ENCODE results near the gene SORCS3. TPM values are rescaled to one million over a fixed set of nuclear protein-coding genes. Genes with fewer than 3 reads are reported as not detected.

SORCS3 gene
- total and polyA plus RNA-seq, 4 donors = 3.7 to 15.7 (median 14.8) TPM

DNA sequence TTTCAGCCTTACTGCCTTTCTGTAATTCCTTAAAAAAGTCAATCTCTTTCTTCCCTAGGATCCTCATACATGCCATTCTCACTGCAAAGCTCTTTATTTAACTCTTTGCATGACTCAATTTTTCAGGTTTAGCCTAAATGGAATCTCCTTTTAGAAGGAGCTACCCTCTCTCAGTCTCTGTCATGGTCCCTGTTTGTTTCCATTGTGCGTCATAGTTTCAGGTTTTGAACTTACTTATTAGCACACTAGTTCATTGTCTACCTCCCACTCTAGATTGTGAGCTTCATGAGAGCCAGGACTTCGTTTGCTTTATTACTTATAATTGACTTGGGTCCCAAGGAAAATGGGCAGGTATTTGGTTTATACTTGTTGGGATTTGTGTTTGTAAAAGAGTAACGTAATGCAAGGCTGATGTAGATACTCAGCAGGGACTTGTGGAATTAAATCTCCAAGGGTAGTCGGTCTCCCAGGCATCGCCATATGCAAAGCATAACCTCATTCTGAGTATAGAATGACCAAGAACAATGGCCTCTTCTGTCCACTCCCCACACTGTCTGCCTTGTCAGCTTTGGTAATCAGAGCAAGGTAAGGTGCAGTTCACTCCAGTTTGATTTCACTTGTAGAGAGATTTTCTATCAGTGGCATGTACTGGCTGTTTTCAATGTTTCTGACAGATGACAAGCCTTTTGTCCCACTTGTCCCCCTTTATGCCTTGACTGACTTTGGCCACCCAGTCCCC is 252.0 kb downstream of the SORCS3 start:
- Histone ChIP-seq H3K27ac (ENCODE audit: low read depth, low read length) (no peak overlapping the region), H3K9me3 (ENCODE audit: control insufficient read depth, insufficient read depth, low read length) (no peaks in the 10 kb centered on the region), H3K36me3 (ENCODE audit: control insufficient read depth, insufficient read depth, low read length) (no peaks in the 10 kb centered on the region), H3K4me3 (ENCODE audit: low read depth, low read length) (no peak overlapping the region), H3K27me3 (ENCODE audit: control insufficient read depth, insufficient read depth, low read length) (no peaks in the 10 kb centered on the region), H3K4me1 (ENCODE audit: control insufficient read depth, insufficient read depth, low read length) (peaks cover 9% of the 10 kb centered on the region)
- WGBS (ENCODE audit: insufficient coverage) = 50% methylated on average over 3 of the region's 5 CpGs
- DNase-seq (ENCODE audit: low read depth in 4 of 6, low spot score in 6 of 6) = no peak

DNA sequence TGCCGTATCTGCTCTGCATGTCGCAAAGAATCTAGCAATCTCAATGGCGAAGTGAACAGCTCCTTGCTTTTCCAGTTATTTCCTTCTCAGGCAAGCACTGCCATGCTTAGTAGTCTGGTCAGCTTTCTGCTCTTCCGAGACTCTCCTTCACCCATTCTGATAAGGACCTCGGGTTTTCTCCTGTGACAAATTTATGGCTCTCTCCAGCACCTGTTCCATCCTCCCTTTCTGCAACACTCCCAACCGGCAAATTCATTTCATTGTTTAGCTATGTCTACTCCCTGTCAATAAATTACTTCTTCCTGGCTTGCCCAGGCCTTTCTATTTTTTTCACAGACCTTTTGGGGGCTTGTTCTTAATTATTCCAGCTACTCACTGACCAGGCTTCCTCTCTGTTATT is 252.6 kb downstream of the SORCS3 start:
- H3K27ac ChIP-seq (ENCODE audit: low read depth, low read length) = no peak overlapping the region
- H3K36me3 ChIP-seq (ENCODE audit: control insufficient read depth, insufficient read depth, low read length) = no peaks in the 10 kb centered on the region
- 31% methylated on average over 6 of the region's 6 CpGs for WGBS (ENCODE audit: insufficient coverage)
- peaks cover 9% of the 10 kb centered on the region for H3K4me1 ChIP-seq (ENCODE audit: control insufficient read depth, insufficient read depth, low read length)
- H3K9me3 ChIP-seq (ENCODE audit: control insufficient read depth, insufficient read depth, low read length) = no peaks in the 10 kb centered on the region
- DNase-seq (ENCODE audit: low read depth in 4 of 6, low spot score in 6 of 6) = peak in 1 of 6 donors; percentile 57
- H3K4me3 ChIP-seq (ENCODE audit: low read depth, low read length) = no peak overlapping the region
- no peaks in the 10 kb centered on the region for H3K27me3 ChIP-seq (ENCODE audit: control insufficient read depth, insufficient read depth, low read length)

DNA sequence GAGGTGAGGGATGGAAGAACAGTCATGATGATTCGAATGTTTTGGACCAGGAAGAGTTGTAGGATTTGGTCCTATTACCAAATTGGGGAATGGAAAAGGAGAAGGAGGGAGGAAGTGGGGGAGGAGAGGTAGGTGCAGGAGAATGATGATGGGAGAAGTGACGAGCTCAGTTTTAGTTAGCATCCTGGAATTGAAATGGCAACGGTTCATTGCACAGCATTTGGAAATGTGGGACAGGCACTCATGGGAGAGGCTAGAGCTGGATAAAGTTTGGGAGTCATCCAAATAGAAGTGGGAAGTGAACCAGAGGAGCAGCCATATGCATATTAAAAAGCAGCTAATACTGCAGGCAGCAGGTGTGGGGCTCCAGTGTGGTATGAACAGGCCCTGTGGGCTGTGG is 253.6 kb downstream of the SORCS3 start:
- Histone ChIP-seq H3K27ac (ENCODE audit: low read depth, low read length) (no peak overlapping the region), H3K27me3 (ENCODE audit: control insufficient read depth, insufficient read depth, low read length) (no peaks in the 10 kb centered on the region), H3K4me1 (ENCODE audit: control insufficient read depth, insufficient read depth, low read length) (peaks cover 9% of the 10 kb centered on the region), H3K36me3 (ENCODE audit: control insufficient read depth, insufficient read depth, low read length) (no peaks in the 10 kb centered on the region), H3K4me3 (ENCODE audit: low read depth, low read length) (no peak overlapping the region), H3K9me3 (ENCODE audit: control insufficient read depth, insufficient read depth, low read length) (no peaks in the 10 kb centered on the region)
- WGBS (ENCODE audit: insufficient coverage) = 76% methylated on average over 3 of the region's 3 CpGs
- peak in 2 of 6 donors; percentile 32 to 73 for DNase-seq (ENCODE audit: low read depth in 4 of 6, low spot score in 6 of 6)

DNA sequence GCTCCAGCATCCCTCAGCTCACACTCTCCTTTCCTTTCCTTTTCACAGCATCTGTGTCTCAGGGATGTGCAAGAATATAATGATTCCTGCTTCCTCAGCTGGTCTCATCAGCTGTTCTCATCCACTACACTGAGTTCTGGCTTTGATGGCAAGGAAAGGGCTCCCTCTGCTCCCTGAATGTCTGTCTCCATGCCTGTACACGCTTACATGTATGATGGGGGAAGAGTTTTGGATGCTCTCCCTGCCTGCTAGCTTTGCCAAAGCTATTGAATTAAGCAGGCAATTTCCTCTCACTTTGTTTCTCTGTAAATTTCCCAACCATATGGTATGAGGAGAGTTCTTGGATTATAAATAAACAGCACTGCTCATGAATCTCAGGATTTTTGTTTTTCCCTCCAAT is 254.5 kb downstream of the SORCS3 start:
- no peak overlapping the region for H3K27ac ChIP-seq (ENCODE audit: low read depth, low read length)
- no peak overlapping the region for H3K4me3 ChIP-seq (ENCODE audit: low read depth, low read length)
- H3K4me1 ChIP-seq (ENCODE audit: control insufficient read depth, insufficient read depth, low read length) = peaks cover 9% of the 10 kb centered on the region
- no CpG with 5 or more reads among the region's 1 CpG for WGBS (ENCODE audit: insufficient coverage)
- H3K36me3 ChIP-seq (ENCODE audit: control insufficient read depth, insufficient read depth, low read length) = no peaks in the 10 kb centered on the region
- DNase-seq (ENCODE audit: low read depth in 4 of 6, low spot score in 6 of 6) = peak in 3 of 6 donors; percentile 33 to 95 (median 91)
- H3K9me3 ChIP-seq (ENCODE audit: control insufficient read depth, insufficient read depth, low read length) = no peaks in the 10 kb centered on the region
- no peaks in the 10 kb centered on the region for H3K27me3 ChIP-seq (ENCODE audit: control insufficient read depth, insufficient read depth, low read length)

DNA sequence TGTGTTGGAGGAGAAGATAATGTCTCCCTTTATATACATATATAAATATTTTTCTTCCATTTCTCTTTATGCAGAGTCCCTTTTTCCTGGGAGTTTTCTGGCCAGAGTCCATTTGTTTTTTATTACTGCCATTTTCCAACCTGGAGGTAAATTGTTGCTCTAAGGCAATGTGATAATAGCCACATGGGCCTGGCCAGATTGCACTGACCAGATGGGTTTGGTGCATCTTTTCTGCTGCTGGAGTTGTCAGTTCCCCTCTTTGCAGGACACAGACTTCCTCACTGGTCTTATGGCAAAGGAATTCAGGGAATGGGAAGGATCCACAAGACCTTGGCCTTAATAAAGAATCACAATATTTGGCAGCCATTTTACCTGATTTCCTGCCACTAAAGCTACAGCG is 254.9 kb downstream of the SORCS3 start:
- peaks cover 9% of the 10 kb centered on the region for H3K4me1 ChIP-seq (ENCODE audit: control insufficient read depth, insufficient read depth, low read length)
- no peaks in the 10 kb centered on the region for H3K36me3 ChIP-seq (ENCODE audit: control insufficient read depth, insufficient read depth, low read length)
- H3K27ac ChIP-seq (ENCODE audit: low read depth, low read length) = no peak overlapping the region
- no peaks in the 10 kb centered on the region for H3K9me3 ChIP-seq (ENCODE audit: control insufficient read depth, insufficient read depth, low read length)
- DNase-seq (ENCODE audit: low read depth in 4 of 6, low spot score in 6 of 6) = no peak
- H3K4me3 ChIP-seq (ENCODE audit: low read depth, low read length) = no peak overlapping the region
- no peaks in the 10 kb centered on the region for H3K27me3 ChIP-seq (ENCODE audit: control insufficient read depth, insufficient read depth, low read length)
- 75% methylated on average over 1 of the region's 1 CpG for WGBS (ENCODE audit: insufficient coverage)

DNA sequence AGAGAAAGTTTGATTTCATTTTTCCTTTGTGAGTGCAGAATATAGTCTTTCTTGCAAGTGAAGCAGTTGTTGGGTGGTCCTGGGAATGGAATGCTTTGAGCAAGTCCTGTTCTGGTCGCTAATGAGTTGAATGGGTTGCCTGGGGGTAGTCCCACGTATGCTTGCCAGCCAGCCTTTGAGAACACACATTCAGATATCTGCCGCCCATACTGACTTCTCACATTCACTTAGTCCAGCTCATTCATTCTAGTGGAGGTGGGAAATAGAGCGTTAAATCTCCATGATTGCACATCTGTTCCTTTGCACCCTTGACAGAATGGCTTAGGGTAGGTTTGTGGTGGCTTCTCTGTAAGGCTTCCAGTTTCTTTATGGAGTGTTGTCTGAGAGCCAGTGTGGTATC is 256.6 kb downstream of the SORCS3 start:
- Histone ChIP-seq H3K4me3 (ENCODE audit: low read depth, low read length) (no peak overlapping the region), H3K36me3 (ENCODE audit: control insufficient read depth, insufficient read depth, low read length) (no peaks in the 10 kb centered on the region), H3K4me1 (ENCODE audit: control insufficient read depth, insufficient read depth, low read length) (peaks cover 9% of the 10 kb centered on the region), H3K27ac (ENCODE audit: low read depth, low read length) (no peak overlapping the region), H3K27me3 (ENCODE audit: control insufficient read depth, insufficient read depth, low read length) (no peaks in the 10 kb centered on the region), H3K9me3 (ENCODE audit: control insufficient read depth, insufficient read depth, low read length) (no peaks in the 10 kb centered on the region)
- peak in 2 of 6 donors; percentile 55 to 66 for DNase-seq (ENCODE audit: low read depth in 4 of 6, low spot score in 6 of 6)
- WGBS (ENCODE audit: insufficient coverage) = 30% methylated on average over 2 of the region's 4 CpGs

DNA sequence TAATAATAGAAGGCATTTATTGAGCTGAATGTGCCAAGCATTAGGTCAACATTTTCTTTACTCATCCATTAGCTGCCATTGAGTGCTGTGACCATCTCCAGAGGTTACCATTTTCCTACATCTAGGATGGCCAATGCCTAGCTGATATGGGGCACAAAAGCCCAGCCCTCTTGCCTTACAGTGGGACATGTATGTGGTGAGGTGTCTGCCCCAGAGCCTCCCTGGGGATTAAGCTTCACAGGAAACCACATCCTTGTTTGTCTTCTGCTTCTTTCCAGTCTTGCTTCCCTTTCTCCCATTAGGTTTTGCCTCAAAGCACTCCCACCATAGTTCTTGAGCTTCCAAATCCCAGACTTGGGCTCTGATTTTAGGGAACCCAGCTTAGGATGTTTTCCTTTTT is 258.7 kb downstream of the SORCS3 start:
- Histone ChIP-seq H3K27me3 (ENCODE audit: control insufficient read depth, insufficient read depth, low read length) (peaks cover 5% of the 10 kb centered on the region), H3K36me3 (ENCODE audit: control insufficient read depth, insufficient read depth, low read length) (no peaks in the 10 kb centered on the region), H3K27ac (ENCODE audit: low read depth, low read length) (no peak overlapping the region), H3K9me3 (ENCODE audit: control insufficient read depth, insufficient read depth, low read length) (no peaks in the 10 kb centered on the region), H3K4me3 (ENCODE audit: low read depth, low read length) (no peak overlapping the region), H3K4me1 (ENCODE audit: control insufficient read depth, insufficient read depth, low read length) (peaks cover 9% of the 10 kb centered on the region)
- DNase-seq (ENCODE audit: low read depth in 4 of 6, low spot score in 6 of 6) = no peak

DNA sequence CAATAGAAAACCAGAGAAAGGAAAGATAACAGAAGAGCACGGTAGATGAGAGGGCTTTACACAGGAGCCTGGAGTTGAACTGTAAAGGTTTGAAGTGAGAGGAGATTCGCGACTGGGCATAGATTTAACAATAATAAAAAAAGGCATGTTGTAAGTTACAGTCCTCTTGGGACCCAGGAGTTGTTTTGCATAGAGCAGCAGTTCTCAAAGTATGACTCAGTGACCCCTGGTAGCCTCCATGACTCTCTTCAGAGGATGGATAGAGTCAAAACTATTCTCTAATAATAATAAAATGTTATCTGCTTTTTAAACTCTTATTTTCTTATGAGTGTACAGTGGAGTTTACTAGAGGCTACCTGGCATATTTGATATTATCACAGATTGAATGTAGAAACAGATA is 262.3 kb downstream of the SORCS3 start:
- Histone ChIP-seq H3K4me1 (ENCODE audit: control insufficient read depth, insufficient read depth, low read length) (no peaks in the 10 kb centered on the region), H3K4me3 (ENCODE audit: low read depth, low read length) (no peak overlapping the region), H3K27ac (ENCODE audit: low read depth, low read length) (no peak overlapping the region), H3K27me3 (ENCODE audit: control insufficient read depth, insufficient read depth, low read length) (peaks cover 6% of the 10 kb centered on the region), H3K9me3 (ENCODE audit: control insufficient read depth, insufficient read depth, low read length) (no peaks in the 10 kb centered on the region), H3K36me3 (ENCODE audit: control insufficient read depth, insufficient read depth, low read length) (no peaks in the 10 kb centered on the region)
- no CpG with 5 or more reads among the region's 3 CpGs for WGBS (ENCODE audit: insufficient coverage)
- no peak for DNase-seq (ENCODE audit: low read depth in 4 of 6, low spot score in 6 of 6)

DNA sequence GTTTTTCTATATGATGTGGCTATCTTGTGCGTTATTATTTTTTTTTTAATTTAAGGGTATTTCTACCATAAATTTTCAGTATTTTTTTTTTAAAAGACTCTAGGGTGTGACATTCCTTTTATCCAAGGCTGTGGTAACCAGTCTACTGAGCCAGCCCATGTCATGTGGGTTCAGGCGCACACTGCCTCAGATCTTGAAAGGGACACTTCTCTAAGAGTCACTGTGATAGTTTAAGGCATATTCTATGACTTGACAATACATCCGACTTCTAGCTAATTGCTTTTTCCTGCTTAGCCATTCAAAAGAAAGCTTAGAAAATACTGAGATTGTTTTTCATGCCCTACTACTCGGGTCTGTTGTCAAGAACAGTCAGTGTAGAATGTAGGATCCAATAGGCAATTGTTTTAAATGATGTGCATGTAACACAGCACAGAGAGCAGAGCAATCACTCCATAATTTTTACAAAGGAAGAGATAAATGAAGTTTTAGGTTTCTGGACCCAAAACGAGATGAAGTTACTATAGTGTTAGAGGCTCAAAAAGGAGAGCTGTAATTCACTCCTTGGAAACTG is 263.7 kb downstream of the SORCS3 start:
- DNase-seq (ENCODE audit: low read depth in 4 of 6, low spot score in 6 of 6) = no peak
- H3K27me3 ChIP-seq (ENCODE audit: control insufficient read depth, insufficient read depth, low read length) = peaks cover 6% of the 10 kb centered on the region
- no peaks in the 10 kb centered on the region for H3K4me1 ChIP-seq (ENCODE audit: control insufficient read depth, insufficient read depth, low read length)
- no peak overlapping the region for H3K4me3 ChIP-seq (ENCODE audit: low read depth, low read length)
- no peaks in the 10 kb centered on the region for H3K36me3 ChIP-seq (ENCODE audit: control insufficient read depth, insufficient read depth, low read length)
- no CpG with 5 or more reads among the region's 5 CpGs for WGBS (ENCODE audit: insufficient coverage)
- no peaks in the 10 kb centered on the region for H3K9me3 ChIP-seq (ENCODE audit: control insufficient read depth, insufficient read depth, low read length)
- no peak overlapping the region for H3K27ac ChIP-seq (ENCODE audit: low read depth, low read length)

DNA sequence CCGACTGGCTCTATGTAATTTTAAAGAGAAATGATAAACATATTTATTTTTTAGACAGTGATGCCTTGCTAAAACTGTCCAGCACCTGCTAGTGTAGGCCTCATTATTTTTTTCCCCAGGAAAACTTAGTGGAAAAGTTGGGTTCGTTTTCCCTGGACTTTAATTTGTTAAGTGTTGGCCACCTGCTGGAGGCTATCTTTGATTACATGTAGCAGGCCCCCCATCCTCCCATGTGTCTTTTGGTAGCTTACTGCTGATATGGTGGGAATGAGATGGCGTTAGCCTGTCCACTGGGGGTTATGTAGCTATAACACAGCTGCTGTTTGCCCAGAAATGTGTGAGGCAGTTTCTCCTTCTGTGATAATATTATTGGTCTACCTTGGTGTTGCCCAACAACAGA is 265.0 kb downstream of the SORCS3 start:
- H3K4me3 ChIP-seq (ENCODE audit: low read depth, low read length) = no peak overlapping the region
- DNase-seq (ENCODE audit: low read depth in 4 of 6, low spot score in 6 of 6) = no peak
- peaks cover 6% of the 10 kb centered on the region for H3K27me3 ChIP-seq (ENCODE audit: control insufficient read depth, insufficient read depth, low read length)
- H3K4me1 ChIP-seq (ENCODE audit: control insufficient read depth, insufficient read depth, low read length) = no peaks in the 10 kb centered on the region
- 67% methylated on average over 1 of the region's 3 CpGs for WGBS (ENCODE audit: insufficient coverage)
- H3K9me3 ChIP-seq (ENCODE audit: control insufficient read depth, insufficient read depth, low read length) = no peaks in the 10 kb centered on the region
- H3K27ac ChIP-seq (ENCODE audit: low read depth, low read length) = no peak overlapping the region
- H3K36me3 ChIP-seq (ENCODE audit: control insufficient read depth, insufficient read depth, low read length) = no peaks in the 10 kb centered on the region
